Activated CD4-positive, alpha-beta T cell treated with anti-CD3 and anti-CD28 coated beads, Interleukin-2, amount 50 U/mL, for 24 hours (primary cell): ENCODE data around the gene ZFHX3.

Experiments
- DNase-seq, 2 donors: peaks; one replicate each; pipeline ENCODE4 v3.0.0-alpha.2; 2020; ENCODE audit warnings: low read depth in 1 of 2, low spot score in 1 of 2

Gene ZFHX3

GRCh38 chr16:72811188-72811720 is 236.7 kb downstream of the ZFHX3 start:
- DNase-seq: no peak

GRCh38 chr16:72810480-72810879 is 237.4 kb downstream of the ZFHX3 start:
- no peak for DNase-seq

- no peak for DNase-seq
Observed at GRCh38 chr16:72809446-72809845, 238.5 kb downstream of the ZFHX3 start.

GRCh38 chr16:72808754-72809153 is 239.2 kb downstream of the ZFHX3 start:
- no peak for DNase-seq

- DNase-seq: no peak
Observed at GRCh38 chr16:72807245-72807644, 240.7 kb downstream of the ZFHX3 start.

- DNase-seq: no peak
Observed at GRCh38 chr16:72805486-72805885, 242.4 kb downstream of the ZFHX3 start.

GRCh38 chr16:72800524-72801161 is 247.3 kb downstream of the ZFHX3 start:
- no peak for DNase-seq

- no peak for DNase-seq
Observed at GRCh38 chr16:72798264-72798663, 249.7 kb downstream of the ZFHX3 start.

- no peak for DNase-seq
Observed at GRCh38 chr16:72797621-72798020, 250.3 kb downstream of the ZFHX3 start.

- DNase-seq: no peak
Observed at GRCh38 chr16:72796222-72796621, 251.7 kb downstream of the ZFHX3 start.

- DNase-seq: no peak
Observed at GRCh38 chr16:72794986-72795385, 252.9 kb downstream of the ZFHX3 start.

GRCh38 chr16:72794319-72794718 is 253.6 kb downstream of the ZFHX3 start:
- no peak for DNase-seq

- DNase-seq: no peak
Observed at GRCh38 chr16:72793716-72794115, 254.2 kb downstream of the ZFHX3 start.

- DNase-seq: no peak
Observed at GRCh38 chr16:72793017-72793416, 254.9 kb downstream of the ZFHX3 start.

- DNase-seq: no peak
Observed at GRCh38 chr16:72791786-72792185, 256.1 kb downstream of the ZFHX3 start.

GRCh38 chr16:72789921-72790320 is 258.0 kb downstream of the ZFHX3 start:
- no peak for DNase-seq

GRCh38 chr16:72789465-72789864 is 258.5 kb downstream of the ZFHX3 start:
- DNase-seq: no peak

GRCh38 chr16:72788269-72788809 is 259.6 kb downstream of the ZFHX3 start:
- DNase-seq: no peak

GRCh38 chr16:72787514-72788268 is 260.2 kb downstream of the ZFHX3 start:
- DNase-seq: peak; percentile 35 to 63

GRCh38 chr16:72787130-72787513 is 260.8 kb downstream of the ZFHX3 start:
- no peak for DNase-seq

GRCh38 chr16:72786606-72787005 is 261.3 kb downstream of the ZFHX3 start:
- DNase-seq: no peak

- DNase-seq: no peak
Observed at GRCh38 chr16:72785886-72786285, 262.0 kb downstream of the ZFHX3 start.
